ENCODE data around the gene STAT1. TPM values are rescaled to one million over a fixed set of nuclear protein-coding genes. Genes with fewer than 3 reads are reported as not detected.
"Not testable (repeated sequence)": the region's sequence is repeated elsewhere in the genome, so short reads cannot be mapped to it uniquely, and the experiment has no call there.

The STAT1 gene
- total RNA-seq, 1 donor from 2014 or later = 186 TPM

GRCh38 chr2:191009541-191010374, 4.2 kb downstream of the STAT1 start:
- DNase-seq (ENCODE audit: low spot score) = no peak

DNA sequence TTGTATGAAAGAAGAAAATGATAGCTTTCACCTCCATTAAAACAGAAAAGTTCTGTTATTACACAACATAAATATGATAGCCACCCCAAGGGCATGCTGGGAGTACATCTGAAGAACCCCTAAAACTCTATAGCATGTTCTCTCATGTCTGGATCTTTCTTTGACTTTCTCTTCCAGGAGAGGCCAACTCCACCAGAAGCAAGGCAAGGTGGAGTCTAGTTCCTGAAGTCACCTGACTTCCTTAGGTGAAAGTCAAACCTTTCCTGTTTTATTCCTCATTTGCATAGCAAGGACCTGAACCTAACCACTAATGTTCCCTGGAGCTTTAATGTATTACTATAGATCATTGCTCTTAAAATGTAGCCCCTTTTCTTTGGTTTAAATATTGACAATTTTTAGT, 5.7 kb downstream of the STAT1 start:
- no peak for DNase-seq (ENCODE audit: low spot score)

DNA sequence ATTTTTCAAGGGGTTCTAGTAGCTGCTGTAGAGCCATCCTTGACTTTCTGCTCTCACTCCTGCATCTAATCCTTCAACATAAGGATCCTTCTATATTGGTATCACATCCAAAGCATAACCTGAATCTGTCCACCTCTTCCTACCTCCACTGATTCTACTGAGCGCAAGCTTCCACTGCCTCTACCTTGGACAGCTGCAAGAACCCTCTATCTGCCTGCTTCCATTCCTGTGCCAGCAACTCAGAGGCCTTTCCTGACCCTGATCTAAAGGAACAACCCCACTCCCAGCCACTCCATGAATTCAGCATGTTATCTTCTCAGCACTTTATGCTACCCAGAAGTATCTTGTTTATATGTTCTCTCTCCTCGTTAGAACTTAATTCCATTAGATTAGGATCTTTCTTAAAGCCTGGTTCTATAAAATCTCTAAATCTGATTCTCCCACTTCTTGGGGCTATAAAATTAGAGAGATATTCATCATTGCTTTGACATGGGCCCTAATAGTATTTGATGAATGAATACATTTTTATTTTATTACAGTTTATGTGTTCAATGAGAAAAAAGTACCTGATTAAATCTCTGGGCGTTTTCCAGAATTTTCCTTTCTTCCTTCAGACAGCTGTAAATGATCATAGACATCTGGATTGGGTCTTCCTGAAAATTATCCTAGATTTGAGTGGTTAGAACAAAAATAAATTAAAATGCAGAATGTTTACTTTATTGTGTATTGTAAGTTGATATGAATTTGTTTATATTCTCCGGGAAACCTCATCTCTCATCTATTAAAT, 6.8 kb downstream of the STAT1 start:
- no peak for DNase-seq (ENCODE audit: low spot score)

DNA sequence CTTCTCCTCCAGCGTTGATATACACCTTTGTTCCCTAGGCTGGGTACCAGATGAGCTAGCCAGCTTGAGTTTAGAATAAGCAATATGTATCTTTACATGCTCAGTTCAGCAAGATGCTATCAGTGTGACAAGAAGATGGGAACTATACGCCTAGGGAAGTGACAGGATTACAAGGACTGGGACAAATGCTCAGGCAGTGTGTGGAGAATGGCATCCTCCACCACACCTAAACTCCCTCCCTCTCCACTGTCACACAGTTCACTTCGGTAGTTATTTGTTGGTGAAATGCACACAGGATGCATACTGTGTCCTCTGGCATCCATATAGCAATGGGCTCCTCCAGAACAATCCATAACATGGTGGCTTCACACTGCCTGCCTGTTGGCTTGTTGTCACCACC, 7.7 kb downstream of the STAT1 start:
- no peak for DNase-seq (ENCODE audit: low spot score)

GRCh38 chr2:191003405-191004309, 10.3 kb downstream of the STAT1 start:
- DNase-seq (ENCODE audit: low spot score) = no peak

DNA sequence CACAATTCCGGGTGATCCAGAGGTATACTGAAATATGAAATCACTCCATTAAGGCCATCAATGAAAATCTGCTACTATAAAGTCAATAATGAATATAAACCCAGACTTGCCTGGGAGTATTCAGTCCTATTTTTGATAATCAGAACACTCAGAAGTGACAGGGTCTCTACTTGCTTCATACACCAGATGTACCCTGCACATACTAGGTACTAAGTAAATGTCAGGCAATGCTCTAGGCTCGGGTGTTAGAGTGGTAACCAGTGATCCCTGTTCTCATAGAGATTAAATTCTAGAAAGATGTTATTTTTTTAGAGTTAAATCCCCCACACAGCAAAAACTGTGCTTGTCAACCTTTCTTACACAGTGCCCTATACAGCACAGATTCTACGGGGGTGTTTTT, 12.3 kb downstream of the STAT1 start:
- no peak for DNase-seq (ENCODE audit: low spot score)

DNA sequence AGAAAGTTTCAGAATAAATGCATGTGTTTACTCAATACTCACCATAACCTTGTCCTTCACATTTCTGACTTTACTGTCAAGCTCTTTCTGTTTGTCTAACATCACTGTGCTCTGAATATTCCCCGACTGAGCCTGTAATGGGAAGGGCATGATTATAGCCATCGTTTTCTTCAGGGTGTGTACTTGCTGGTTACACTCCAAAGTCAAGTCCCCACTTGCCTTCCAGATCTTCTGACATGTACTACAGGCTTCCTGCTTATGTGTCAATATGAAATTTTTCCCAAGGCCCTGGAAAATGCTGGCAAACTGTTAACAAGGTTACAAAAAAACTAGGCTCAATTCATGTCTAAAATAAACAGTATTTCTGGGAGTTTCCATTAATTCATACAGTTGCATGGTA, 12.9 kb downstream of the STAT1 start:
- no peak for DNase-seq (ENCODE audit: low spot score)

GRCh38 chr2:190999949-191000665, 13.9 kb downstream of the STAT1 start:
- no peak for DNase-seq (ENCODE audit: low spot score)

GRCh38 chr2:190999058-190999457, 14.9 kb downstream of the STAT1 start:
- DNase-seq (ENCODE audit: low spot score) = no peak

GRCh38 chr2:190997526-190998113, 16.4 kb downstream of the STAT1 start:
- no peak for DNase-seq (ENCODE audit: low spot score)

- no peak for DNase-seq (ENCODE audit: low spot score)
Measured at GRCh38 chr2:190996947-190997346, 17.0 kb downstream of the STAT1 start.

DNA sequence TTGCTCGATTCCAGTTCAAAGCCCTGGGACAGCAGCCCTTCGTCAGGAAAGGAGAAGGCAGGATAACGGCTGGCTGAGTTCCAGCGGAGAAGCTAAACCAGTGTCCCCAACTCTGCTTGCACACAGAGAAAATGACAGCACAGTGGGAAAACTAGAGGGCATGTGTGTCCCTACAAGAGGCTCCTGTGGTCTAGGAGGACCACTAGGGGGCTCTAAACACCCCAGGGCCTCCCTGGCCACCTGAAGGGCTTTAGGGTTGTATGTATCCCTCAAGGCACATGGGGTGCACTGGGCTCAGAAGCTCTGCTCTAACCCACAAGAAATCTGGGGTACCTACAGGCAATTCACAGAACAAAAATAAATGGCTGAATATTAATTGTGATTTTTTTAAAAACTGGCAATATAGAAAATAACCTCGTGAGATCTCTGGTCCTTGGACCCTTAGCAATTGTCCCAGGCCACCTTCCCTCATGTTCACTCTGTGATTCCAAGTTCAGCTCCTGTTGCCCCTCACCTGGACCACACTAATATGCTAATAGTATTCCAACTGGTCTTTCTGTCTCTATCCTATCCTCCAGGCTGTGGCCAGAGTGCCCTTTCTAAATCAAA, 17.5 kb downstream of the STAT1 start:
- no peak for DNase-seq (ENCODE audit: low spot score)

DNA sequence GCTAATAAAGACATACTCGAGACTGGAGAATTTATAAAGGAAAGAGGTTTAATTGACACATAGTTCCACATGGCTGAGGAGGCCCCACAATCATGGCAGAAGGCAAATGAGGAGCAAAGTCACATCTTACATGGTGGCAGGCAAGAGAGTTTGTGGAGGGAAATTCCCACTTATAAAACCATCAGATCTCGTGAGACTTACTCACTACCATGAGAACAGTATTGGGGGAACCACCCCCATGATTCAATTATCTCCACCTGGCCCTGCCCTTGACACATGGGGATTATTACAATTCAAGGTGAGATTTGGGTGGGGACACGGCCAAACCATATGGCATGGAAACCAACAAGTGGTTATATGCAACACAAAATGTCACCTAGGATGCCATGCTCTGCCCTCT, 18.7 kb downstream of the STAT1 start:
- not testable (repeated sequence) for DNase-seq (ENCODE audit: low spot score)

- no peak for DNase-seq (ENCODE audit: low spot score)
Measured at GRCh38 chr2:190994148-190994547, 19.8 kb downstream of the STAT1 start.

- no peak for DNase-seq (ENCODE audit: low spot score)
Measured at GRCh38 chr2:190993292-190993643, 20.7 kb downstream of the STAT1 start.

- DNase-seq (ENCODE audit: low spot score) = no peak
Measured at GRCh38 chr2:190990132-190990531, 23.8 kb downstream of the STAT1 start.

GRCh38 chr2:190988910-190989309, 25.1 kb downstream of the STAT1 start:
- no peak for DNase-seq (ENCODE audit: low spot score)

GRCh38 chr2:190987938-190988337, 26.0 kb downstream of the STAT1 start:
- no peak for DNase-seq (ENCODE audit: low spot score)

DNA sequence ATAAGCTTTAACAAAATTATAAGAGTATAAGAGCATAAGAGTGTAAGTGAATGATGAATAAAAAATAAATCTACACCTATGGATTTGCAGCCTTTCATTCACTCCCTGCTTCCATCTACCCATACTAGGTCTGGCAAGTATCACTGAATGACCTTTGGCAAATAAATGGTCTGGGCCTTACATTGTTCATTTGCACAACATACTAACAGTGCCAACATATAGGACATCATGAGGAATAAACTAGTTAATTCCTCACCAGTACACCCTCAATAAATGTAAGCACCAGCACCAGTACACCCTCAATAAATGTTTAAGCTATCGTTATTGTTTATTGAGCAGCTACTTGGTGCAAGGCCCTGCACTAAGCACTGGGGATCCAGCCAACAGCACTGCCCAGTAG, 26.9 kb downstream of the STAT1 start:
- no peak for DNase-seq (ENCODE audit: low spot score)

Data from mesenteric fat pad (tissue), 1 donor.